H1 (cell line): ENCODE data around the gene ZDHHC17. TPM values are rescaled to one million over a fixed set of nuclear protein-coding genes. Genes with fewer than 3 reads are reported as not detected.

Source experiments
- ASH2L ChIP-seq: fragments of 200-600, 300-600 bp; sonication (generic); IDR thresholded peaks from one replicate; pipeline ENCODE4 v1.7.1; 2017; ENCODE audit warnings: low read length
- BRCA1 ChIP-seq: IDR thresholded peaks from 2 replicates; pipeline ENCODE4 v1.6.1; 2012; ENCODE audit warnings: low read depth, low read length, improper control_type of control experiment
- KDM1A ChIP-seq: fragments of 200-600, 300-600 bp; sonication (generic); IDR thresholded peaks from 2 replicates; pipeline ENCODE4 v1.7.1; 2016; ENCODE audit warnings: mild to moderate bottlenecking, low read length, borderline replicate concordance
- polyA plus RNA-seq, 7 experiments: library from polyadenylated mRNA; depleted of rRNA in 3 of 7; stranded (reverse) in 5 of 7; unstranded in 2 of 7; fragments of >200 nt in 5 of 7; fragments of 200-250 nt in 2 of 7; gene quantifications; 1 replicate in 5 of 7; 2 replicates in 1 of 7; 4 replicates in 1 of 7; pipeline versions ENCODE4 v1.2.1 to v1.2.3, GENCODE V29; 2011 to 2013; ENCODE audit warnings: missing spikeins in 2 of 7, mixed read lengths in 2 of 7
- total RNA-seq: library from RNA; stranded (reverse); fragmentation: NEBNext Ultra II Directional; extraction: Animal tissue kit (Norgen Biotek cat#: 25700); gene quantifications from 2 replicates; pipeline ENCODE4 v1.2.1, GENCODE V29; 2021
- TF ChIP-seq, protein P1 (sequence below): fragments of 300-600 bp; sonication (generic); IDR thresholded peaks from 2 replicates; pipeline ENCODE4 v1.7.1; 2012; ENCODE audit warnings: low read length, moderate library complexity, mild to moderate bottlenecking, inconsistent platforms; ENCODE audit not compliant: insufficient replicate concordance
- TF ChIP-seq, protein P2 (sequence below), 3 experiments: IDR thresholded peaks; 1 replicate in 2 of 3; 2 replicates in 1 of 3; pipeline versions ENCODE4 v1.5.1 to v1.6.1; 2011; ENCODE audit warnings: low read length in 3 of 3, mild to moderate bottlenecking in 3 of 3, inconsistent platforms in 2 of 3, low read depth in 1 of 3, moderate library complexity in 1 of 3; ENCODE audit not compliant: insufficient read depth in 1 of 3; ENCODE audit errors: control extremely low read depth in 1 of 3

The ZDHHC17 gene
- total and polyA plus RNA-seq, 2 of the 8 experiments (the other 6 are each of a cell fraction or from before 2014, with no cell fraction given): 27.6 to 28.9 TPM

DNA sequence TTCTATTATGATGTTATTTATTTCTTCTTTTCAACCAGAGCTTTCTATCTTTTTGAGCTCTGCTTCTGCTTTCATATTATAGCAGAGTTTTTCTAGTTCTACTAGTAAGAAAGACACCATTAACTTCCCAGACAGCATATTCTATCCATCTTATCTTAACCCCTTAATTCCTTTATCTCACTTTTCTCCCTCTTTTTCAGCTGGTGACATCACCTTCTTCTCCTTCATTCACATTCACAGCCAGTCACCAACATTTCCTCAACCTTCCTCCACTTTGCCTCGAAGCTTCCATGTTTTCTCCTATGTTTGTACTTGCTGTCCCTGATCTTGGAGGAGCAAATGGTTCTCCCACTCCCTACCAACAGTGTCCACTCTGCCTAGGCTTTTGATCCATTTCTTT lies 118.5 kb downstream of the ZDHHC17 start (continued):
- TF ChIP-seq, protein P1, sequence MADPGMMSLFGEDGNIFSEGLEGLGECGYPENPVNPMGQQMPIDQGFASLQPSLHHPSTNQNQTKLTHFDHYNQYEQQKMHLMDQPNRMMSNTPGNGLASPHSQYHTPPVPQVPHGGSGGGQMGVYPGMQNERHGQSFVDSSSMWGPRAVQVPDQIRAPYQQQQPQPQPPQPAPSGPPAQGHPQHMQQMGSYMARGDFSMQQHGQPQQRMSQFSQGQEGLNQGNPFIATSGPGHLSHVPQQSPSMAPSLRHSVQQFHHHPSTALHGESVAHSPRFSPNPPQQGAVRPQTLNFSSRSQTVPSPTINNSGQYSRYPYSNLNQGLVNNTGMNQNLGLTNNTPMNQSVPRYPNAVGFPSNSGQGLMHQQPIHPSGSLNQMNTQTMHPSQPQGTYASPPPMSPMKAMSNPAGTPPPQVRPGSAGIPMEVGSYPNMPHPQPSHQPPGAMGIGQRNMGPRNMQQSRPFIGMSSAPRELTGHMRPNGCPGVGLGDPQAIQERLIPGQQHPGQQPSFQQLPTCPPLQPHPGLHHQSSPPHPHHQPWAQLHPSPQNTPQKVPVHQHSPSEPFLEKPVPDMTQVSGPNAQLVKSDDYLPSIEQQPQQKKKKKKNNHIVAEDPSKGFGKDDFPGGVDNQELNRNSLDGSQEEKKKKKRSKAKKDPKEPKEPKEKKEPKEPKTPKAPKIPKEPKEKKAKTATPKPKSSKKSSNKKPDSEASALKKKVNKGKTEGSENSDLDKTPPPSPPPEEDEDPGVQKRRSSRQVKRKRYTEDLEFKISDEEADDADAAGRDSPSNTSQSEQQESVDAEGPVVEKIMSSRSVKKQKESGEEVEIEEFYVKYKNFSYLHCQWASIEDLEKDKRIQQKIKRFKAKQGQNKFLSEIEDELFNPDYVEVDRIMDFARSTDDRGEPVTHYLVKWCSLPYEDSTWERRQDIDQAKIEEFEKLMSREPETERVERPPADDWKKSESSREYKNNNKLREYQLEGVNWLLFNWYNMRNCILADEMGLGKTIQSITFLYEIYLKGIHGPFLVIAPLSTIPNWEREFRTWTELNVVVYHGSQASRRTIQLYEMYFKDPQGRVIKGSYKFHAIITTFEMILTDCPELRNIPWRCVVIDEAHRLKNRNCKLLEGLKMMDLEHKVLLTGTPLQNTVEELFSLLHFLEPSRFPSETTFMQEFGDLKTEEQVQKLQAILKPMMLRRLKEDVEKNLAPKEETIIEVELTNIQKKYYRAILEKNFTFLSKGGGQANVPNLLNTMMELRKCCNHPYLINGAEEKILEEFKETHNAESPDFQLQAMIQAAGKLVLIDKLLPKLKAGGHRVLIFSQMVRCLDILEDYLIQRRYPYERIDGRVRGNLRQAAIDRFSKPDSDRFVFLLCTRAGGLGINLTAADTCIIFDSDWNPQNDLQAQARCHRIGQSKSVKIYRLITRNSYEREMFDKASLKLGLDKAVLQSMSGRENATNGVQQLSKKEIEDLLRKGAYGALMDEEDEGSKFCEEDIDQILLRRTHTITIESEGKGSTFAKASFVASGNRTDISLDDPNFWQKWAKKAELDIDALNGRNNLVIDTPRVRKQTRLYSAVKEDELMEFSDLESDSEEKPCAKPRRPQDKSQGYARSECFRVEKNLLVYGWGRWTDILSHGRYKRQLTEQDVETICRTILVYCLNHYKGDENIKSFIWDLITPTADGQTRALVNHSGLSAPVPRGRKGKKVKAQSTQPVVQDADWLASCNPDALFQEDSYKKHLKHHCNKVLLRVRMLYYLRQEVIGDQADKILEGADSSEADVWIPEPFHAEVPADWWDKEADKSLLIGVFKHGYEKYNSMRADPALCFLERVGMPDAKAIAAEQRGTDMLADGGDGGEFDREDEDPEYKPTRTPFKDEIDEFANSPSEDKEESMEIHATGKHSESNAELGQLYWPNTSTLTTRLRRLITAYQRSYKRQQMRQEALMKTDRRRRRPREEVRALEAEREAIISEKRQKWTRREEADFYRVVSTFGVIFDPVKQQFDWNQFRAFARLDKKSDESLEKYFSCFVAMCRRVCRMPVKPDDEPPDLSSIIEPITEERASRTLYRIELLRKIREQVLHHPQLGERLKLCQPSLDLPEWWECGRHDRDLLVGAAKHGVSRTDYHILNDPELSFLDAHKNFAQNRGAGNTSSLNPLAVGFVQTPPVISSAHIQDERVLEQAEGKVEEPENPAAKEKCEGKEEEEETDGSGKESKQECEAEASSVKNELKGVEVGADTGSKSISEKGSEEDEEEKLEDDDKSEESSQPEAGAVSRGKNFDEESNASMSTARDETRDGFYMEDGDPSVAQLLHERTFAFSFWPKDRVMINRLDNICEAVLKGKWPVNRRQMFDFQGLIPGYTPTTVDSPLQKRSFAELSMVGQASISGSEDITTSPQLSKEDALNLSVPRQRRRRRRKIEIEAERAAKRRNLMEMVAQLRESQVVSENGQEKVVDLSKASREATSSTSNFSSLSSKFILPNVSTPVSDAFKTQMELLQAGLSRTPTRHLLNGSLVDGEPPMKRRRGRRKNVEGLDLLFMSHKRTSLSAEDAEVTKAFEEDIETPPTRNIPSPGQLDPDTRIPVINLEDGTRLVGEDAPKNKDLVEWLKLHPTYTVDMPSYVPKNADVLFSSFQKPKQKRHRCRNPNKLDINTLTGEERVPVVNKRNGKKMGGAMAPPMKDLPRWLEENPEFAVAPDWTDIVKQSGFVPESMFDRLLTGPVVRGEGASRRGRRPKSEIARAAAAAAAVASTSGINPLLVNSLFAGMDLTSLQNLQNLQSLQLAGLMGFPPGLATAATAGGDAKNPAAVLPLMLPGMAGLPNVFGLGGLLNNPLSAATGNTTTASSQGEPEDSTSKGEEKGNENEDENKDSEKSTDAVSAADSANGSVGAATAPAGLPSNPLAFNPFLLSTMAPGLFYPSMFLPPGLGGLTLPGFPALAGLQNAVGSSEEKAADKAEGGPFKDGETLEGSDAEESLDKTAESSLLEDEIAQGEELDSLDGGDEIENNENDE: no peak
- TF ChIP-seq, protein P2, sequence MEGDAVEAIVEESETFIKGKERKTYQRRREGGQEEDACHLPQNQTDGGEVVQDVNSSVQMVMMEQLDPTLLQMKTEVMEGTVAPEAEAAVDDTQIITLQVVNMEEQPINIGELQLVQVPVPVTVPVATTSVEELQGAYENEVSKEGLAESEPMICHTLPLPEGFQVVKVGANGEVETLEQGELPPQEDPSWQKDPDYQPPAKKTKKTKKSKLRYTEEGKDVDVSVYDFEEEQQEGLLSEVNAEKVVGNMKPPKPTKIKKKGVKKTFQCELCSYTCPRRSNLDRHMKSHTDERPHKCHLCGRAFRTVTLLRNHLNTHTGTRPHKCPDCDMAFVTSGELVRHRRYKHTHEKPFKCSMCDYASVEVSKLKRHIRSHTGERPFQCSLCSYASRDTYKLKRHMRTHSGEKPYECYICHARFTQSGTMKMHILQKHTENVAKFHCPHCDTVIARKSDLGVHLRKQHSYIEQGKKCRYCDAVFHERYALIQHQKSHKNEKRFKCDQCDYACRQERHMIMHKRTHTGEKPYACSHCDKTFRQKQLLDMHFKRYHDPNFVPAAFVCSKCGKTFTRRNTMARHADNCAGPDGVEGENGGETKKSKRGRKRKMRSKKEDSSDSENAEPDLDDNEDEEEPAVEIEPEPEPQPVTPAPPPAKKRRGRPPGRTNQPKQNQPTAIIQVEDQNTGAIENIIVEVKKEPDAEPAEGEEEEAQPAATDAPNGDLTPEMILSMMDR (IDR thresholded peaks at IDR 0.05; ENCODE audit: control extremely low read depth in 1 of 3, insufficient read depth in 1 of 3, low read depth in 1 of 3, low read length in 3 of 3): no peak
- TF ChIP-seq BRCA1 (no peak), ASH2L (no peak), KDM1A (no peak)
